Astrocyte of the hippocampus (primary cell): ENCODE measurements around the gene CDCA5.

Experiments
- DNase-seq: peaks from one replicate; pipeline ENCODE4 v3.0.0; 2011; ENCODE audit warnings: low read depth, low spot score

The CDCA5 gene

GRCh38 chr11:65043881-65044501 lies 39.8 kb downstream of the CDCA5 start:
- no peak for DNase-seq

- DNase-seq: no peak
These were observed 40.9 kb downstream of the CDCA5 start for GRCh38 chr11:65042891-65043290.

GRCh38 chr11:65040847-65041622 lies 42.8 kb downstream of the CDCA5 start, which contains the start of gene SAC3D1:
Gene SAC3D1, plus strand, starts transcription at chr11:65041210. Its CDS starts 83 bp downstream, at chr11:65041293.
- peak; percentile 96 for DNase-seq

GRCh38 chr11:65040520-65040846 lies 43.4 kb downstream of the CDCA5 start:
- no peak for DNase-seq

GRCh38 chr11:65036931-65037330 lies 46.9 kb downstream of the CDCA5 start:
- DNase-seq: peak; percentile 53

GRCh38 chr11:65035579-65035978 lies 48.3 kb downstream of the CDCA5 start:
- DNase-seq: no peak

GRCh38 chr11:65034423-65034822 lies 49.4 kb downstream of the CDCA5 start:
- DNase-seq: no peak

GRCh38 chr11:65032216-65032615 lies 51.6 kb downstream of the CDCA5 start:
- no peak for DNase-seq
